Measurements from ENCODE around the gene DNAJC27. TPM values are rescaled to one million over a fixed set of nuclear protein-coding genes. Genes with fewer than 3 reads are reported as not detected.

DNAJC27 gene
- total and polyA plus RNA-seq, 8 donors, result 1.8 to 4.7 (median 3.2) TPM

DNA sequence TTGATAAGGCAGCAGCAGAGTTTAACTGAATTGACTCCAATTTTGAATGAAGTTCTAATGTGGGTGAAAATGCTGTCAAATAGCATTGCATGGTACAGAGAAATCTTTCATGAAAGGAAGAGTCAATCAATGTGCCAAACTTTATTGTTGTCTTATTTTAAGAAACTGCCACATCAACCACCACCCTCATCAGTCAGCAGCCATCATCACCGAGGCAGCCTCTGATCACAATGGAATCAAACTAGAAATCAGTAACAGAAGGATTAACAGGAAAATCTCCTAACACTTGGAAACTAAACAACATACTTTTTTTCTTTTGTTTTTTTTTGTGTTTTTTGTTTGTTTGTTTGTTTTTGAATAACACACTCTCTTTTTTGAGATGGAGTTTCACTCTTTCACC, 9.9 kb downstream of the DNAJC27 start:
- 96% methylated on average over 1 of the region's 1 CpG for WGBS, 2 donors
- ATAC-seq (no peak), FAIRE-seq (no peak), DNase-seq (no peak)
- no peak for TF ChIP-seq CTCF (IDR thresholded peaks at IDR 0.05)
- Histone ChIP-seq H3K4me1 (no peaks in the 10 kb centered on the region), H3K9me3 (no peaks in the 10 kb centered on the region), H3K27ac (no peak overlapping the region), H3K27me3 (no peaks in the 10 kb centered on the region), H3K4me3 (no peak overlapping the region), H3K36me3 (peaks cover 0 to 33% (median 7%) of the 10 kb centered on the region in 3 donors)
- intact Hi-C loops (cut with DNase I), result no loop called here

GRCh38 chr2:24959761-24960160, 12.0 kb downstream of the DNAJC27 start:
- no peak for TF ChIP-seq CTCF (IDR thresholded peaks at IDR 0.05)
- FAIRE-seq, result no peak
- Histone ChIP-seq H3K27me3 (no peaks in the 10 kb centered on the region), H3K36me3 (peaks cover 0 to 42% (median 17%) of the 10 kb centered on the region in 3 donors), H3K9me3 (no peaks in the 10 kb centered on the region), H3K4me1 (no peaks in the 10 kb centered on the region), H3K4me3 (no peak overlapping the region), H3K27ac (no peak overlapping the region)
- ATAC-seq, result no peak
- intact Hi-C loops (cut with DNase I), result no loop called here
- DNase-seq, result no peak

- H3K27ac ChIP-seq, result no peak overlapping the region
- intact Hi-C loops (cut with DNase I), result no loop called here
- ATAC-seq, result no peak
- H3K36me3 ChIP-seq, result peaks cover 0 to 32% (median 17%) of the 10 kb centered on the region in 3 donors
- TF ChIP-seq CTCF (IDR thresholded peaks at IDR 0.05), result no peak
- H3K4me3 ChIP-seq, result no peak overlapping the region
- DNase-seq, result no peak
- H3K9me3 ChIP-seq, result no peaks in the 10 kb centered on the region
- no peaks in the 10 kb centered on the region for H3K4me1 ChIP-seq
- no peak for FAIRE-seq
- H3K27me3 ChIP-seq, result no peaks in the 10 kb centered on the region
- WGBS, 2 donors, result 91 to 94% methylated on average over 3 of the region's 3 CpGs
Measured at GRCh38 chr2:24958411-24958935, 13.3 kb downstream of the DNAJC27 start.

- Histone ChIP-seq H3K4me1 (no peaks in the 10 kb centered on the region), H3K27me3 (no peaks in the 10 kb centered on the region), H3K9me3 (no peaks in the 10 kb centered on the region), H3K36me3 (peaks cover 0 to 31% (median 17%) of the 10 kb centered on the region in 3 donors), H3K4me3 (no peak overlapping the region), H3K27ac (no peak overlapping the region)
- WGBS, 2 donors, result 84 to 93% methylated on average over 2 of the region's 2 CpGs
- ATAC-seq (no peak), FAIRE-seq (no peak), DNase-seq (no peak)
- intact Hi-C loops (cut with DNase I), result no loop called here
- TF ChIP-seq CTCF (IDR thresholded peaks at IDR 0.05), result no peak
Measured at GRCh38 chr2:24957976-24958375, 13.8 kb downstream of the DNAJC27 start.

- no peak overlapping the region for H3K27ac ChIP-seq
- no peak for FAIRE-seq
Measured at GRCh38 chr2:24957221-24957620, 14.5 kb downstream of the DNAJC27 start.

More at GRCh38 chr2:24957221-24957620, 14.5 kb downstream of the DNAJC27 start:
- intact Hi-C loops (cut with DNase I), result no loop called here
- Histone ChIP-seq H3K9me3 (no peaks in the 10 kb centered on the region), H3K4me3 (no peak overlapping the region), H3K4me1 (no peaks in the 10 kb centered on the region), H3K27me3 (no peaks in the 10 kb centered on the region), H3K36me3 (peaks cover 0 to 25% (median 12%) of the 10 kb centered on the region in 3 donors)
- ATAC-seq, result no peak
- WGBS, 2 donors, result 42 to 60% methylated on average over 1 of the region's 1 CpG
- DNase-seq, result no peak
- TF ChIP-seq CTCF (IDR thresholded peaks at IDR 0.05), result no peak

Measured in pancreas (tissue), 10 donors.